GM19099 (cell line): Measurements from ENCODE around the gene DNER.

Source experiments
- POLR2A ChIP-seq: IDR thresholded peaks from 3 replicates; pipeline ENCODE4 v1.6.1; 2011; ENCODE audit warnings: low read depth; ENCODE audit not compliant: insufficient read length; ENCODE audit errors: extremely low read depth

The DNER gene

DNA sequence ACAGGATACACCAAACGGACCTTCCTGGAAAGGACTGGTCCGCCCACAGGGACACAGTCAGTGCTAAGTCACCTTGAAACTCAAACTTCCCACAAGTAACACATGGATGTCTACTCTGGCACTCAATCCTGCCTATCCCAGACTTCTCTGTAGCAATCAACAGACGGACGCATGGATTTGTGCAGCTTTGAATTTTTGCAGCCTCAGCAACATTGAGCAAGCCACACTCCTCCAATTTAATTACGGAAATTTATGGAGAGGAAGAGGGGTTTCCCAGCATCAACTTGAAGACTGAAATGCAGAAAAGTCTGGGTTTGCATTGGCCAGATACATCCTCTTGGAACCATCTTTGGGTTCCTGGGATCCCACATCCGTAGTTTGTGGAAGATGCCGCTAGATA, 26.2 kb downstream of the DNER start:
- no peak for TF ChIP-seq POLR2A

DNA sequence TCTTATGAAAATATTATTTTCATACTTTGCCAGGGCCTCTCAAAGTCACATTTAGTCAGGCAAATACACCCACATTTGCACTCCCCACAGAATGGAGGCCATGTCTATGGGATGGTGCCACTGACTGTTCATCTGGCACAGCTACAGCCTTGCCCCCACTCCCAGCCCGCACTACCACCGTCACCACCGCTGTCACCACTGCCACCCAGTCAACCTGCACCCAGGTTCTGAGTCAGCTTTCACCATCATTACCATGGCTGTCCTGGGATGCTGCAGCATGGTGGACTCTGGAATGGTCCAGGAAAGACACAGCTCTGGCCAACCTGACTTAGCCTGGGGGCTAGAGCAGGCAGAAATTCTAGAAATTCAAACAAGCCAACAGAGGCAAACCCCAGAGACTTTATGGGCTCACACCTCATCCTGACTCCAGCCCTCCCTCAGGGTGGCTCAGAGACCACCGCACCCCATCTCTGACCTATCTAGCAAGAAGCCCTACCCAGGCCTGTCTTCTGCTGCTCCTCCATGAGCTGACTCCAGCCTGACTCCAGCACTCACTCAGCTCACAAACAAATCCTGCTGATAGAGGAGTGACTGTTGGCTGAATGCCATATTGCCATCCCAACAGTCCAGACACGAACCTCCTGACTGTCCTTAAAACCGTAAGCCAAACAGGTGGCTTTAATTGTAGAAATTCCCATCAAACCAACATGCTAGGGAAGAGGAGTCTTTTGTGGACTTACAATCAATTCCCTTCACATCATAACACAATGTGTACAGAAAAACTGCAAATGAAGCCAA, 28.0 kb downstream of the DNER start:
- TF ChIP-seq POLR2A: no peak

DNA sequence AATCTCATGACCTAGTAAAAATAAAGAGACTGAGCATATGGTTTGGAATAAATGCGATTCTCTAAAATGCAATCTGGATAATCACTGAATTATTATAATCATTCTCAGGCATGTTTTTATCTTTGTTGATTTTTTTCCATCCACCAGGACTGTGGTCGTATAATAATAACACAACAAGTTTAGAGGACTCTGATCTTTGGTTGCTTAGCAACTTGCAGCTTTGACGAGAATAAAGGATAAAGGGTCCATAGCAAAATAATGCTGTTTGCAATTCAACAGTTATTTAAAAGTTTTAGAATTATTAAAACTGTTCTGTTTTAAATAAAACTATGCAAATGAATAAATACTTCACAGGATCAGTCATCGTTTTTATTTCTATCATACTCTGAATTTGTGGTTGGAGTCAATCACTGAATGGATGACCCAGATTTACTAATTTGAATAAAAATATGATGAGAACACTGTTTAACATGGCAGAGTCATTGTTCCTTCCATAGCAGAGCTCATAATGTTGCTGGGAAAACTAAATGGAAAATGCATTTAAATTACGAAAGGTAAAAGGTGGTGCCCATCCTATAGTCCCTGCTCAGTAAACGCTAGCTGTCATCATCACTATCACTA, 29.3 kb downstream of the DNER start:
- TF ChIP-seq POLR2A: no peak

DNA sequence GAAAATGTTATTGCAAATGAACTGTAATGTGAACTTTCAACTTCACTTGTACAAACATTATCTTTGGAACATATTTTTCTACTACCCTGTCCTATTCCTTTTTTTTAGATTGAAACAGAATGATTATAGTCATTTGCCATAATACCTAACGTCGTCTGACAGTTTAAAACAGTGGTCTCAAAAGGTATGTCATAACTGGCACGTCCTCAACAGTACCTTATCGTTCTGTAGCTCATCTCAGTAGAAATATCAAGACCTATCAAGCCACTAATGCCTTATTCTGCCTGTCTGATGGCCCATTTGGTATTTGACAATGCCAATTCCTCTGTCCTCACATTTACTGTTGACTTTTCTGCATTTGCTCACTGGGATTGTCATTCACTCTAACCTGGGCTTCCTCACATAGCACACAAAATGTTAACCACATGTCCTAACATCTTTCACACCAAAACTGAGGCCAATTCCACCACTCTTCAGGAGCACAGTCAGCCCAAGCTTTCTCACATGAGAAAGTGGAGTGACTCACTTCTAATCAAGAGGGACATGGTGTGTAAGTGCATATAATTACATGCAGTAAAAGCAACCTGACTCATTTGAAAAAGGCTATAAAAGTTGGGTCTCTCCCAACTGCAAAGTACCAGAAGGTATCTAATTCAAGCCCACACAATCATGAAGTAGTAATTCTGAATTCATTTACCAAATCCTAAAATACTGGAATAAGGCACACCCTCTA, 34.8 kb downstream of the DNER start:
- TF ChIP-seq POLR2A: no peak

DNA sequence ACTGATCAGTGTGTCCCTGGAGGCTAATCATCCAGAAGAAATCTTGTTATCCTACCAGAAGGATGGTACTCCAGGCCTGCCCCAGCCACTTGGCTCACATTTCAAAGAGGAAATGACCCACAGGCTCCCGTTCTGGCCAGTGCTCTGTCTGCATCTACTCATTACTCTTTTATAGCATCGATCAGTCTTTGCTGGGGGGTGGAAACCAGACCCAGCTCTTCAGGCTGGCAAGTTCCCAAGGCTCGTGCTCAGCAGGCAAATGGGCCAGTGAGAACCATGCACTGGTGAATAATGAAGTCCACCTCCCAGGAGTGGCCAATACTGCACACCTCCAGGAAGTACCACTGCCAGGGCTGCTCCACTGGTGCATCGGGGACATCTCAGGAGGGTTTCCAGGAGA, 38.8 kb downstream of the DNER start:
- no peak for TF ChIP-seq POLR2A

DNA sequence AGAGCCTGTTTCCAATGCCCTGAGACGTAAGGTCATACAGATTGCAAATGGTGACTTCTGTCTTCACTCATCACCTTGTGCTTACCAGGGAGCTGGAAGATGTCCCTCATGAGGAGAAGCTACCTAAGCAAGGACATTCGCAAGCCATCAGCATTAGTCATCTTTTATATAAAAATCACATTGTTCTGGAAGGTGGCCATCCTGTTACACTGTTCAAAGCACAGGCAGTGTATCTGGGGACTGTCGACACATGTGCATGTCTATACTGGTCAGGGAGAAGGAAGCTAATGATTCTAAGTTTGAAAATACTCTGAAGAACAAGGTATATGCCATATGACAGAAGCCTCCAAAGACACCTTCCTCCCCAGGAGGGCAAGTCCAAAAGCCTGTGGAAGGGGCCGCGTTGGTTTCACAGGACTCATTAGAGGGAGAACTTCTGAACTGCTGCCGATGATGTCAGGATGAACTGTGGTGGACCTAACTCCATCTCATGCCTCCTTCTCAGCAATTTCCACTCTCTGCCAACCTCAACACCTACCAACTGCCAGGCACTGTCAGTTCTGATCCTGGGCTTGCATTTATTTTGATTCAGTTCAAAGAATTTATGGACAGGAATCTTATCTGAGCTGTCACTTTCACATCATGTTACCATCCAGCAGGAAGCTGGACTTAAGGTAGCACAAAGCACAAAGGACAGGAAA, 39.4 kb downstream of the DNER start:
- no peak for TF ChIP-seq POLR2A

DNA sequence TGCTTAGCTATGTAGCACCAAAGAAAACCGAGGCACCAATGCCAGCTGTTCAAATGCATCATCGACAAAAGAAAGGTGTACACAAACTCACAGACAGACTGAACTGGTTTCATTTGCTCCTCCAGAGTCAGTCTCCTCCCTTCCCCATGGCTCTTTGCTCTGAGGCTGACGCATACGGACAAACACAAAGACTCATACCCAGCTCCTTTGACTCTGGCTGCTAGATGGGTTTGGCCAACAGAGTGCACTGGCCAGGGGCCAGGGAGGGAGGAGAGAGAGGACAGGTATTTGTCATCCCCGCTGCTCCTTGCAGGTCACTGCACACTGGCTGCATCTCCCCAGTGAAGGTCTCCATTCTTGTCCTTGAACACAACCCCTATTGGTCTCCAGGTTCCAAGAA, 40.7 kb downstream of the DNER start:
- no peak for TF ChIP-seq POLR2A

DNA sequence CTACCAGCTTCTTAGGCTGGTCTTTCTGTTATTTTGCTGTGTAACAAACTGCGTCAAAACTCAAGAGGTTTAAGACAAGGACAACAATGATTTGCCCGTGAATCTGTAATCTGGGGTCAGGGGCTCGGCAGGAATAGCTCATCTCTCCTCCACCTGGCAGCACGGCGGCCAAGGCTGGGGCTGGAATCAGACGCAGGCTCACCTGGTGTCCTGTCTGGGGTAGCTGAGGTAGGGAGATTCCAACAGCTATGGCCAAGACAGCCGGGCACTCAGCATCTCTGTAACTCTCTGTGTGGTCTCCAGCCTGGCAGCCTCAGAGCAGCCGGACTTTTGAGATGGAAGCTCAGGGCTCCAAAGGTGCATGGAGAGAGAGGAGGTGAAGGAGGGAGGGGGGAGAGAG, 42.3 kb downstream of the DNER start:
- TF ChIP-seq POLR2A: no peak

DNA sequence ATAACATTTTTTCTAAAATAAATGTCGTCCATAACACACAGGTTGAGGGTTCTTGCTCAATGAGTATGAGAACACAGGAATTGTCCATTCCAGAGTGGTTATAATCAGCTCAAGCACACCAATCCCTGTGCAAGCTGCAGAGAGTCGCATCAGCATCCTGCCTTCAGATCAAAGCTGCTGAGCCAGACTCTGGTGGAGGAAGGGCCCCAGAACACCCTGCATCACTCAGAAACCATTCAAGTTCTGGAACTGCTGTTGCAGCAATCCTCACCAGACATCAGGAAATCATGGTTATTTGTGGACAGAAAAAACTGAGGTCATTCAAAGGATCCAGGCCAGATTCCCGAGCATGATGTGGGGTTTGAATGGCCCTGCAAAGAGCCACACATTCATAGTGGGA, 44.5 kb downstream of the DNER start:
- TF ChIP-seq POLR2A: no peak

DNA sequence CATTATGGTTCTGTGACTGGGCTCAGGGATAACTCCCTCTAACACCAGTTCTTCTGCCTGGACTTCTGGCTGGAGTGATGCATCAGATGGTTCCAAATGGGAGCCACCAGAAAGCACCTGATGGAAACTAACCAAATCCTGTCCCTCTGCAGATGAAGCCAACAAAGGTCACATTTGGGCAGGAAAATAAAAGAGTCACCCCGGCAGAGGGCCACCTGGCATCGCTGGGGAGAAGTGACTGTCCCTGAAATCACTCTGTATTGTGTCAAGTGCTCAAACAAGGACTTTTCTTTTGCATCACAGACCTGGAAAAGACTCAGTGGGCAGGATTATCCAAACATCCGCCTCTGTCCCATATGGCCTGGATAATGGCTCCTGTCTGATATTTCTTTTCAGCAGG, 47.5 kb downstream of the DNER start:
- TF ChIP-seq POLR2A: no peak

DNA sequence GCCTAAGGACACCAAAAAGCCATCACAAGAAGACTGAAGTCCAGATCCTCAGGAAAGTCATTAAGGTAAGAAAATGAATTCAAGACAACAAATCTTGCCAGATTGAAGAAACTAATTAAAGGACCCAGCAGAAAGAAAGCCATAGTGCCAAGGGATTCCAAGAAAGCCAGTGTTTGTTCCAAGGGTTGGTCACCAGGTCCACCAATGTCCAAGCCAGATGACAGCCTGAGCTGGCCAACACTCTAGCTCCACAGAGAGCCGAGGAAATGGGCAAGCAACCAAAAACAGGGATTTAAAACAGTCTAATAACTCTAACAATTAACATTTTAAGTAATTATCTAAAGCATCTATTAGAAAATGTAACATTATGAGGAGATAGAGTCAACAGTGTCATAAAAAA, 49.2 kb downstream of the DNER start:
- TF ChIP-seq POLR2A: no peak

DNA sequence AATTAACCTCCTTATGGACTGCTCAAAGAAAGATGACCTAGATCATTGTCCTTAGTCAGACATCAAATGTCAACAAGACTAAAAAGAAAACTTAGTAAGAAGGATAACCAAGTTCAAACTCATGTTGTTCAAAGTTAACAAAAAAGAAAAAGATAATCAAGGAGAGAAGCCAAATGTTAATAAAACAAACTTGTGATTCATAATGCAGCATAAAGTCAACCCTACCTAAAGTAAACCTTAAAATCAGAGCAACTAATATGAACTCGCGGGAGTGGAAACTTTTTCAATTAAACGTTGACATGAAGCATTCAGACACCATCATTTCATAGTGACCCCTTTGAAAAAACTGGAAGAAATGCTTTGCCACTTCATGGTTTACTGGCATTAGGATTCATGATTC, 52.9 kb downstream of the DNER start:
- no peak for TF ChIP-seq POLR2A

DNA sequence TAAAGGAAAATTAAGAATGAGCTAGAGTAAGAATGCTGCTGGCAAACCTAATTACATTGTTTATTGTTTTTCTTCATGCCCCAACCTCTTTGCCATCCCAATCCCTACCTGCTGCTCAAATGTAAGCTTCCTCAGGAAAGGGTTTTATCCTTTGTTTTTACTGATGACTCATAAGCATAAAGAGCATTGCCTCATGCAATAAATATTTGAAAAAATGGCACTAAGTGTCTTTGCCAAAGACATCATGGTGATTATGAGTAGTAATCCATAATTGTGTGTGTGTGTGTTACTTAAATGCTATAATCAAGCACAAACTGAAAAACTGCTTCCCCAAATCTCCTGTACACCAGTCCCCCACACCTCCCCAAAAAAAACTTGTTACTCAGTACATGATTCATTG, 53.4 kb downstream of the DNER start:
- TF ChIP-seq POLR2A: no peak

DNA sequence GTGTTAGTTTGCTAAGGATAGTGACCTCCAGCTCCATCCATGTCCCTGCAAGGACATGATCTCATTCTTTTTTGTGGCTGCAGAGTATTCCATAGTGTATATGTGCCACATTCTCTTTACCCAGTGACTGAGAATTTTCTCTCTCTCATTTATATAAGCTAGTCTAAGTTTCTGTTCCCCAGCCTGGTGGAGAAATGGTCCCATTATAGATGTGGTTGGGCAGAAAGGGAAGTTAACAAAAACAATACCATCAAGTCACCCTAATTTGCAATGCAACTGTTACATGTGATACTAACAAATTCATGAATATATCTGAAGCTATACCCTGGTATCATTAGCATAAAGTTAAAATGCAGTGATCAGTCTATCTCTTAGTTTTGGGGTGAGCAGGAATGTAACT, 54.0 kb downstream of the DNER start:
- TF ChIP-seq POLR2A: no peak

DNA sequence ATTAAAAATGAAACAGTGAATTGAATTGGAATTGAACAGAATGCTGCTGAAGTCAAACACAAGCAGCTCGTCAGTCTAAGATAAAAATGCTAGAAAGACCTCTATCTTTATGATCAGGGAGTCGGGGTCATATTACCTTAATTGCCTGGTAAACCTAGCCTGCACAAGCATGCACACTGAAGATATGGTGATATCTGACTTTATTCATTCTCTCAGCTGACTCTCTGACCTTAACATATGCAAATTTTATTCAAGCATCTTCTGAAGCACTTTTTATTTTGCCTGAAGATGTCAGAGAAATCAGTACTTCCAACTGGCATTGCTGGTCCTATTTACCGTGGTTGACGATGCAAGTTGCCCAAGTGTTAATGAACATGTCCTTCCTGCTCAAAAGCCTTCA, 56.4 kb downstream of the DNER start:
- no peak for TF ChIP-seq POLR2A

DNA sequence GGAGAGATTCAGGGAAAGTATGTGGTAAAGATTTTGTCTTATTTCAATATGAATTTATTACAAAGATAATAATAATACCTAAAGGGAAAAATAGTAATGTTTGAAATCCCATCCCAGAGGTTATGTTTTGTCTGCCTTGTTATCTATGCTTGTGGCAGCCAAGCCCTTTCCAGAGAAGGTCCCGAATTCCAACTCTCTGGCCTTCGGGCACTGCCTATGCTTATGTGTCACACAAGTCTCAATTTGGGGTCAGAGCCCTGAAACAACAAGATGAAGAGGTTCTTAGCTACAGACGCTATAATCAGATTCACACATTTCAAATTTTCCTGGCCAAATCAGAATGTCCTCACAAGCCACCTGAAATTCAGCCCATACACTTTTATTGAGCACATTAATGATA, 59.9 kb downstream of the DNER start:
- TF ChIP-seq POLR2A: no peak

DNA sequence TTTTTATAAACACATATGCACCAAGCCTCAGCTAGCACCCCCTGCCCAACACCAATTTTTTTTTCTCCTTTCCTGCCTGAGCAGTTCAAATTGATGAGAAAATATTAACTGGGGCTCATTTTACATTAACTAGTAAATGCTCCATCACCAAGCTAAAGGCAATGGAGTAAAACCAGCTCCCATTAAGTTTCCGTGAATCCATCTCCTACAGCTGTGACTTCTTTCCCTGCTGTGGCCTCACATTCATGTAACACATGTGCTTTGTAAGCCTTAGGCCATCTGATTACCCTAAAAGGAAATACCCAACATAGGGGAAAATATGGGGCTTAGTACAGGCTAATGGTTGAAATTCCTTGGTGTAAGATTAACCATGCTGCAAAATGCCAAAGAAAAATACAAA, 60.8 kb downstream of the DNER start:
- TF ChIP-seq POLR2A: no peak
